Activated naive CD4-positive, alpha-beta T cell treated with anti-CD3 and anti-CD28 coated beads, Interleukin-2, amount 50 U/mL, for 72 hours (primary cell): ENCODE results near the gene KDM8. TPM values are rescaled to one million over a fixed set of nuclear protein-coding genes. Genes with fewer than 3 reads are reported as not detected.
A peak's percentile ranks its signal among the peaks of the same experiment; 100 is the strongest.

Experiments used
- ATAC-seq, 2 donors: fragments of 150-1000 bp; cut with Tn5 transposase; 2 replicates each; pipeline ENCODE4 v1.10.0; 2021; ENCODE audit warnings: mild to moderate bottlenecking in 2 of 2, moderate library complexity in 2 of 2
- DNase-seq, 2 donors: peaks; one replicate each; pipeline ENCODE4 v3.0.0; 2021 to 2022; ENCODE audit warnings: low spot score in 2 of 2
- H3K27ac Mint-ChIP-seq, 2 donors: one replicate each; pipeline ENCODE4 v1.8.0; 2022; ENCODE audit warnings: mild to moderate bottlenecking in 2 of 2, mixed read lengths in 2 of 2
- H3K36me3 Mint-ChIP-seq, 2 donors: one replicate each; pipeline ENCODE4 v1.8.0; 2022; ENCODE audit warnings: mixed read lengths in 2 of 2
- H3K9me3 Mint-ChIP-seq, 2 donors: one replicate each; pipeline ENCODE4 v1.8.0; 2022; ENCODE audit warnings: mixed read lengths in 2 of 2
- total RNA-seq, 2 donors: library from RNA; stranded (reverse); gene quantifications; one replicate each; pipeline ENCODE4 v1.2.3, GENCODE V29; 2022

KDM8 gene
- total RNA-seq, 2 donors from 2014 or later = 9.2 to 10.8 TPM

DNA sequence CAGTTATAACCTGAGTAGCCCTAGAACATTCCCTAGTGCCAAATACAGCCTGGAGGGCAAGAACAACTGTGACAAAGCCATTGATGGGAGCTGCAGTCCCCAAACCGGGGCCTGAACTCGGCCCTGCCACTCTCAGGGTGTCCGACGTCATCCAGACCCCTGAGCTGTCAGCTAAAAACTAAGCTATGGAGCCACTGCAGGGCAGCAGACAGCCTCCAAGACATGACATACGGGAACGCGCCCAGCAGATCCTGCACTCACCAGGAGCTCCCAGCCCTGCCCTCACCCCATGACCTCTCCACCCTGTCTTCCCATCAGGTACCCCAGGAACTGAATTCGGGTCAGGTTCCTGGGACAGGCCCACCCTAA is 28.4 kb downstream of the KDM8 start:
- ATAC-seq = peak in 1 of 2 donors; percentile 0
- Mint-ChIP-seq H3K27ac (peak overlapping the region; percentile 93 to 99), H3K36me3 (peaks cover 31 to 42% of the 10 kb centered on the region in 2 donors), H3K9me3 (no peaks in the 10 kb centered on the region)
- no peak for DNase-seq

- DNase-seq (peak in 1 of 2 donors; percentile 83), ATAC-seq (peak; percentile 8 to 43)
- H3K27ac Mint-ChIP-seq = peak overlapping the region; percentile 93 to 99
- no peaks in the 10 kb centered on the region for H3K9me3 Mint-ChIP-seq
- H3K36me3 Mint-ChIP-seq = peaks cover 31 to 42% of the 10 kb centered on the region in 2 donors
These were observed 29.0 kb downstream of the KDM8 start for GRCh38 chr16:27232061-27232900.

DNA sequence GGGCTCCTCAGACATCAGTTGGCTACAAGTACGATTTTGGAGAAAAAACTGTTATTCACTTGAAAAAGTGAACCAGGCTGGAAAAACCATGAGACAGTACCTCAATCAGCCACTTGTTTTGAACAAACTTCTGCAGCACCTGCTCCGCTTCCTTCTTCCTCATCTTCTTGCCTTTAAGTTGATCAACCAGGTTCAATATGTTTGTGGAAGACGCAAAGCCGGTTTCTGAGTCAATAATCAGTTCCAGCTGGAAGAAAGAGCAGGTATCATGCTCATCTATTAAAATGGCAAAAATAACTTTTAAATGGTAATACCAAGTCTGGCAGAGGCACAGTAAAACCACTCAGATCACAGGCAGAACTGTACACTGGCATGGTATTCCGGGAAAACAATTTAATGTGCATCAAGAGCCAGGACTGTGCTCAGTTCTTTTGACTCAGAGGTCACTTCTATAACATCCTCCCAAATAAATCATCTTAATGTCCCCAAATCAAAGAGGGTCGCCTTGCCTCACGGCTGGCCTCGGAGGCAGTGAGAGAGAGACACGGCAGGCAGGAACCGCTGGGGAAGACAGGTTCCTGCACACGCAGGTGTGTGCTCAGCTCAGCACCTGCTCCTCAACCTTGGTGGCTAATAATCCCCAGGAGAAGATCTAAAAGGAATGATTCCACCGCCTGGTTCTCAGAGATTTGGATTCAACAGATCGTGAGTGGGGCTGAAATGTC is 29.7 kb downstream of the KDM8 start:
- no peak for ATAC-seq
- peaks cover 31 to 42% of the 10 kb centered on the region in 2 donors for H3K36me3 Mint-ChIP-seq
- H3K9me3 Mint-ChIP-seq = no peaks in the 10 kb centered on the region
- H3K27ac Mint-ChIP-seq = peak overlapping the region; percentile 93 to 99
- no peak for DNase-seq

GRCh38 chr16:27233731-27234130 is 30.4 kb downstream of the KDM8 start:
- no peak for ATAC-seq
- H3K36me3 Mint-ChIP-seq = peaks cover 31 to 42% of the 10 kb centered on the region in 2 donors
- peak overlapping the region; percentile 82 to 99 for H3K27ac Mint-ChIP-seq

DNA sequence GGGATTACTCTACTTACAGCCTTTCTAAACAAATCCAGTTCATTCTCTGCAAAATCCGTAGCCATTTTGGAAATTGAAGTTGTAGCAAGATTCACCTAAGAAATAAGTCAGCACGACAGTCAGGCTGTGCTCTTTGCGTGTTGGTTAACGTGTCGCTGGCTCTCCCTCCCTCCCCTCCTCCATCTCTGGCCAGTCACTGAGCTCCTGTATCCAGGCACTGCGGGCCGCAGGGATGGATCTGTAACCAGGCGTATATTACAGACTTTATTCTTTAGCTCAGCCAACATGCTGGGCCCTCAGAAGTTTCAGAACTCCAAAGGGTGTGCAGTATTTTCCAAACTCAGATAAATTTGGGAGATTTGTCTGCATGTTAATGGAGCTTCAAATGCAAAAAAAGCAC is 30.8 kb downstream of the KDM8 start:
- peak overlapping the region; percentile 82 to 99 for H3K27ac Mint-ChIP-seq
- ATAC-seq (no peak), DNase-seq (no peak)
- peaks cover 27 to 42% of the 10 kb centered on the region in 2 donors for H3K36me3 Mint-ChIP-seq
- H3K9me3 Mint-ChIP-seq = no peaks in the 10 kb centered on the region

More at GRCh38 chr16:27233731-27234130, 30.4 kb downstream of the KDM8 start:
- no peak for DNase-seq
- H3K9me3 Mint-ChIP-seq = no peaks in the 10 kb centered on the region

- DNase-seq = no peak
- Mint-ChIP-seq H3K27ac (peak overlapping the region; percentile 98 to 99), H3K9me3 (no peaks in the 10 kb centered on the region), H3K36me3 (peaks cover 25 to 42% of the 10 kb centered on the region in 2 donors)
- no peak for ATAC-seq
These were observed 31.3 kb downstream of the KDM8 start for GRCh38 chr16:27234603-27235002.

DNA sequence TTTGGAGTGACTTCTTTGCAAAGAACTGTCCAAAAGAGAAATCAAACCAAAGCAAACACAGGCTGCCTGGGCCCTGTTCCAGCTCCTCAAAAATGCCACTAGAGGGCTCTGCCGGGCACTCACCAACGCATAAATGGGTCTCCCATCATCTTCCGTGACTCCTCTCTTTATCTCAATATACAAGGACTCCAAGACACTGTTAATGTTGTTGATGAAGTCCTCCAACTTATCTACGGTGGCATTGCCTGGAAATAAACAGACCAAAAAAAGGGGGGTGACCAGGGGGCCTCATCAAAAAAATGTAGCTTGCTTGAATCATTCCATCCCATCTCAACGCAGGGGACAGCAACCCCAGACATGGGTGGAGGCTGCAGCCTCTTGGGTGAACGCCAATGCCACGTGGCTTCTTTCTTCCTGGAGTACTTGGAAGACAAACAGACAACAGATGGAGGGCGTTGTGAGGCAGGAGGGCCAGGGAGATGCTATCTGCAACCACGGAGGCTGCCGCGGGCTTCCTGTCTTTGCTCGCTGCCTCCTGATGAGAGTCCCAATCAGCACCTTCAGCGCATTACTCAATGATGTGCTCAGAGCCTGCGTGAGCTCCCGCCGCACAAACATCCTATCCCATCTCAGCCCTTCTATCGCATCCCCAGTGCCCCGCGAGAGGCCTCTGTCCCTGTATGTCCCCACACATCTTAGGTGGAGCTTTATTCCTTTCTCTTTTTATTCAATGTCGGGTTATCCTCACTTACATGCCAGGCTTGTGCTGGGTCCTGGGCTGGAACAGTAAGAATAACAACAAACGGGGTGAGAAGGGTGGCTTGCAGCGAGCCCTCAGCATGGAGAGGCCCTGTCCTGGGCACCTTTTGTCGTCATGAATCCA is 32.0 kb downstream of the KDM8 start:
- peak overlapping the region; percentile 98 to 99 for H3K27ac Mint-ChIP-seq
- H3K36me3 Mint-ChIP-seq = peaks cover 25 to 41% of the 10 kb centered on the region in 2 donors
- DNase-seq (peak; percentile 72 to 87), ATAC-seq (peak; percentile 44 to 55)
- H3K9me3 Mint-ChIP-seq = no peaks in the 10 kb centered on the region

DNA sequence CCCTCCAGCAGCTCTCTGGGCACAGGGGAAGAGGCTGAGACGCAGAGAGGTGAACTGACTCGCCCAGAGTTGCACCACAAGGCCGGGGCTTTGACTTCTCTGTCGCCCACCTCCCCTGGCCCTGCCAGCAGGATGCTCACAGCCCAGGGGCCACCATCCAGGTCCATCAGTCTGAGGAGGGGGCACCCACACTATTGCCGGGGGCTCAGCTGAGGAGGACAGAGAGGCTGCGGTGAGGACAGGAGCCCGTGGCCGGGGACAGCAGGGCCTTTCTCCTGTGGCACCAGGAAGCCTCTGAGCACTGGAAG is 32.6 kb downstream of the KDM8 start:
- ATAC-seq = no peak
- no peak for DNase-seq
- Mint-ChIP-seq H3K9me3 (no peaks in the 10 kb centered on the region), H3K27ac (peak overlapping the region; percentile 98 to 99), H3K36me3 (peaks cover 21 to 35% of the 10 kb centered on the region in 2 donors)

DNA sequence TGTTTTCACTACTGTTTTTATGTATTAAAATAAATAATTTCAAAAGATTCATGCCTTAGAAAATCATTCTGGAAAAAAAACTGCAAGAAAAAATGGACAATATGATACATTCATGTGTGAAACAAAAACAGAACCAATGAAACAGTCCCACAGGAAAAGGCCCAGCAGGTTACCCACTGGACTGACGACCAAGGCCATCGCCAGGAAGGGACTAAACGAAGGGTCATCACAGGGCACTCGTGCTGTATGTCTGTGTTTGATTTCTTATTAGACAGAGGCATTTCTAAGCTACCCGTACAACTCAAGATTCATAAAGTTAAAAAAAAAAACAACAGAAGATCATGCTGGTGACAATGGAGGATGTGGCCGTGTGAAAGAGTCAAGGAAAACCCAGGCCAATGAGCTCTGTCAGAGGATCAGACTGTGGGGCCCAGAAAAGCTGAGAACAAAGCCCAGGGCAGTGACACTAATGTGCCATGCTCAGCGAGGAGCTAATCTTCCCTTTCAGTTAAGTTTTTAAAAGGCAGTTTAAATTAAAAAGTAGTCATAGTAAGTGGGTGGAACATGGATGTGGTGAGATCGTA is 33.4 kb downstream of the KDM8 start:
- DNase-seq (no peak), ATAC-seq (no peak)
- H3K9me3 Mint-ChIP-seq = no peaks in the 10 kb centered on the region
- peak overlapping the region; percentile 98 to 99 for H3K27ac Mint-ChIP-seq
- peaks cover 15 to 27% of the 10 kb centered on the region in 2 donors for H3K36me3 Mint-ChIP-seq

DNA sequence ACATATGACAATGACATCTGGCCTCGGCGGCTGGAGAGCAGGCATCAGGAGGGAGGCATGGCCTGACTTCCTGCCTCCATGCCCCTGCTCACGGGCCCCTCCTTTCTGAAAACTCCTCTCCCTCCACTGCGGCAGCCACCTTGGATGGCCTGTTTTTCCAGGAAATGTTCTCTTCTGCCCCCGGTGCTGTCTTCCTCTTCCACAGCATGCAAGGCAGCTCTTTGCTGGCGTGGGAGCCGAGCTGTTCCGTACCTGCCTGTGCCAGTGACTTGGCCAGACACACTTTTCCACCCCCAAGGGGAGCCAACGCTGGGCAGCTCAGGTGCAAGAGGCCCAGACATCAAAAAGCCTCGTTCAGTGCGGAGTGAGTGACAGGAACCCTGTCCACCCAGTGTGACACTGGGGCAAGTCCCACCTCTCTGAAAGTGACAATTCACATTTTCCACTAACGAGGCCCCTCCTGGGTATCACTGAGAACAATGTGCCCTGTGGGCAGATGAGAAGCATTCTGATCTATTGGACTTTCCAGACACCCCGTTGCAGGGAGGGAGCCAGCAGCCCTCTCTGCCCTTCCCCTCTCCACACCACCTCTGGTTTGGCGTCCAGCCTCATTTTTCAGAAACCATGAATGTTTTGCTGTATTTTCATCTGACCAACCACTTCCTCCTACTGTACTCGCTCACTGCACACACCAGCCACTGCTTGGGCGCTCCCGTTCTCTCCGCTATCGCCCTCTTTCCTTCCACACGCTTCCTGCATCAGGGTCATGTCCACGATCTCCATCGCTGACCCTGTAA is 34.1 kb downstream of the KDM8 start:
- DNase-seq (peak; percentile 73 to 88), ATAC-seq (peak; percentile 75 to 85)
- peak overlapping the region; percentile 98 to 99 for H3K27ac Mint-ChIP-seq
- peaks cover 10 to 22% of the 10 kb centered on the region in 2 donors for H3K36me3 Mint-ChIP-seq
- H3K9me3 Mint-ChIP-seq = no peaks in the 10 kb centered on the region

DNA sequence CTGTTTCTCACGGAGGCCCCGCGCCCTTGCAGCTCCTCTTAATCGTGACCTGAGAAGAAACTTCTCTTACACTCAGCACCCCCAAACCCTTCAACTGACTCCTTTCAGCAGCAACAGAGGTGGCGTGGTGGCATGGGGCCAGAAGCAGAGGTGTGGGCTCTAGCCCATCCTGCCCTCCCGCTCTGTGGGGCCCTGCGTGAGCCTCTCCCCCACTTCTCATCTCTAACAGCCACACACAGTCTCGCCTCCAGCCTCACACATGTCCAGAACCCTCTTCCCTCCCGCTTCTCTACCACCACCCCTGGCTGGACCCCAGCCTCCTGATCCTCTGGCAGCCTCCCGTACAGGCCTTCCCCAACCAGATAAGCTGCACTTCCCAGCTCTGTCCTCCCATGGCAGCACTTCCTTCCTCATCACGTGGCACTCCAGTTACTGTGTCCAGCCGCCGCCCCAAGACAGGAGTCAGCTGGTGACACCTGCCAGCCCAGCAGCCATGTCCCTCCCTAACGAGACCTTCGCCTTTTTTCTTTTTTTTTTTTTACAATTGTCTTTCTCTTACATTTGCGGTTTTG is 34.8 kb downstream of the KDM8 start:
- Mint-ChIP-seq H3K9me3 (no peaks in the 10 kb centered on the region), H3K36me3 (peaks cover 3 to 18% of the 10 kb centered on the region in 2 donors), H3K27ac (peak overlapping the region; percentile 98 to 99)
- ATAC-seq (peak; percentile 1 to 2), DNase-seq (no peak)

DNA sequence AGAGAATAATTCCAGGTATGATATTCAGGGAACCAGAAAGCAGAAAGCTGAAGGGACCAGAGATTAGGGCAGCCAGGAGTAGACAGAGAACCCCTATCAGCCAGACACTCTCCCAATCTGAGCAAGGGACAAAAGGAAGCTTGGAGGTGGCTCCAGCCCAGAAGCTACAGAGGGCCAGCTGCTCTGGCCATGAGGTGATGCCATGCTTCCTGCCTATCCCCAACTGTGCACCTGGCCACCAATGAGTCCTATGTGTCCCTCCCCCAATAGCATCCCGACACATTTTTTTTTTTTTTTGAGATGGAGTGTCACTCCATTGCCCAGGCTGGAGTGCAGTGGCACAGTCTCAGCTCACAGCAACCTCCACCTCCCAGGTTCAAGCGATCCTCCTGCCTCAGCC is 35.3 kb downstream of the KDM8 start:
- ATAC-seq = no peak
- Mint-ChIP-seq H3K36me3 (peaks cover 0 to 18% of the 10 kb centered on the region in 2 donors), H3K27ac (peak overlapping the region; percentile 98 to 99), H3K9me3 (no peaks in the 10 kb centered on the region)
- peak in 1 of 2 donors; percentile 48 for DNase-seq

GRCh38 chr16:27239026-27239425 is 35.7 kb downstream of the KDM8 start:
- ATAC-seq = no peak

GRCh38 chr16:27239906-27240655 is 36.8 kb downstream of the KDM8 start:
- ATAC-seq (no peak), DNase-seq (peak in 1 of 2 donors; percentile 49)
- peaks cover 9 to 16% of the 10 kb centered on the region in 2 donors for H3K36me3 Mint-ChIP-seq
- peak overlapping the region in 1 of 2 donors; percentile 99 for H3K27ac Mint-ChIP-seq
- H3K9me3 Mint-ChIP-seq = no peaks in the 10 kb centered on the region

More at GRCh38 chr16:27239026-27239425, 35.7 kb downstream of the KDM8 start:
- DNase-seq = peak in 1 of 2 donors; percentile 47
- Mint-ChIP-seq H3K9me3 (no peaks in the 10 kb centered on the region), H3K27ac (peak overlapping the region in 1 of 2 donors; percentile 99), H3K36me3 (peaks cover under 1 to 15% of the 10 kb centered on the region in 2 donors)
